Renal cortex interstitium (tissue), 11 donors: ENCODE measurements around the gene ACOXL. TPM values are rescaled to one million over a fixed set of nuclear protein-coding genes. Genes with fewer than 3 reads are reported as not detected.

Experiments used
- DNase-seq, 11 donors: peaks; one replicate each; pipeline ENCODE4 v3.0.0-alpha.2; 2013; ENCODE audit warnings: low read depth in 9 of 11, low spot score in 4 of 11; ENCODE audit errors: extremely low read depth in 1 of 11
- polyA plus RNA-seq, 3 donors: library from polyadenylated mRNA; unstranded; fragments of 120-200 nt; gene quantifications; one replicate each; pipeline ENCODE4 v1.2.1, GENCODE V29; 2013; ENCODE audit not compliant: insufficient read length in 3 of 3

ACOXL gene
- polyA plus RNA-seq, 3 donors, result 0.69 to 0.83 (median 0.73) TPM

GRCh38 chr2:111166115-111166514 lies 433.7 kb downstream of the ACOXL start:
- no peak for DNase-seq

GRCh38 chr2:111167076-111167862 lies 434.9 kb downstream of the ACOXL start:
- no peak for DNase-seq

GRCh38 chr2:111167863-111168162 lies 435.4 kb downstream of the ACOXL start:
- no peak for DNase-seq

Other genes starting within 250 kb of the ACOXL start
- 10 to 100 TPM; 35.9 to 42.1 (median 39.1) TPM for gene RGPD6, start 155.4 kb upstream of the ACOXL start, polyA plus RNA-seq
- gene BUB1, start 54.5 kb upstream of the ACOXL start, polyA plus RNA-seq, result 10 to 100 TPM; 18.3 to 28.7 (median 25.2) TPM